HepG2 (cell line): ENCODE results near the gene SPSB2. TPM values are rescaled to one million over a fixed set of nuclear protein-coding genes. Genes with fewer than 3 reads are reported as not detected.
A peak's percentile ranks its signal among the peaks of the same experiment; 100 is the strongest.

Experiments
- ARID3A ChIP-seq: IDR thresholded peaks from 2 replicates; pipeline ENCODE4 v1.6.1; 2012; ENCODE audit warnings: low read depth, low read length, improper control_type of control experiment
- ATF1 ChIP-seq: IDR thresholded peaks from 2 replicates; pipeline ENCODE4 v1.6.1; 2016; ENCODE audit warnings: mild to moderate bottlenecking, control low read depth
- ATF3 ChIP-seq: sonication (generic); formaldehyde crosslinking; IDR thresholded peaks from 2 replicates; pipeline ENCODE4 v1.4.0; 2020; ENCODE audit warnings: missing genetic modification reagents
- BORCS8-MEF2B ChIP-seq: sonication (generic); formaldehyde crosslinking; IDR thresholded peaks from 2 replicates; pipeline ENCODE4 v1.8.0; 2022; ENCODE audit warnings: mild to moderate bottlenecking, missing genetic modification reagents
- CCDC6 ChIP-seq: sonication (generic); formaldehyde crosslinking; IDR thresholded peaks from 2 replicates; pipeline ENCODE4 v1.8.1; 2022; ENCODE audit warnings: mild to moderate bottlenecking, missing genetic modification reagents, moderate library complexity
- DMAP1 ChIP-seq: IDR thresholded peaks from 2 replicates; pipeline ENCODE4 v1.6.1; 2016
- ELF1 ChIP-seq: sonication (generic); formaldehyde crosslinking; IDR thresholded peaks from 2 replicates; pipeline ENCODE4 v1.4.0; 2020; ENCODE audit warnings: missing genetic modification reagents
- HDAC2 ChIP-seq: sonication (generic); formaldehyde crosslinking; IDR thresholded peaks from 2 replicates; pipeline ENCODE4 v1.4.0; 2020; ENCODE audit warnings: missing genetic modification reagents
- HES4 ChIP-seq: sonication (generic); formaldehyde crosslinking; IDR thresholded peaks from 2 replicates; pipeline ENCODE4 v1.9.0; 2021; ENCODE audit warnings: mild to moderate bottlenecking, missing genetic modification reagents, borderline replicate concordance
- MAZ ChIP-seq, 2 experiments: sonication (generic) in 1 of 2; formaldehyde crosslinking in 1 of 2; IDR thresholded peaks; 2 replicates each; pipeline versions ENCODE4 v1.5.0 to v1.6.1; 2012 to 2020; ENCODE audit warnings: low read depth in 2 of 2, mild to moderate bottlenecking in 2 of 2, borderline replicate concordance in 1 of 2, improper control_type of control experiment in 1 of 2, low read length in 1 of 2, missing genetic modification reagents in 1 of 2, moderate library complexity in 1 of 2
- MED1 ChIP-seq: sonication (generic); formaldehyde crosslinking; IDR thresholded peaks from 2 replicates; pipeline ENCODE4 v1.4.0; 2020; ENCODE audit warnings: missing genetic modification reagents
- MXI1 ChIP-seq: IDR thresholded peaks from 3 replicates; pipeline ENCODE4 v1.6.1; 2012; ENCODE audit warnings: low read depth, low read length, inconsistent platforms, borderline replicate concordance
- NCOA2 ChIP-seq: sonication (generic); formaldehyde crosslinking; IDR thresholded peaks from 2 replicates; pipeline ENCODE4 v1.8.0; 2022; ENCODE audit warnings: inconsistent platforms
- NFYC ChIP-seq: IDR thresholded peaks from 2 replicates; pipeline ENCODE4 v1.6.1; 2016; ENCODE audit warnings: missing genetic modification reagents, missing compliant biosample characterization
- NRL ChIP-seq: sonication (generic); formaldehyde crosslinking; IDR thresholded peaks from 2 replicates; pipeline ENCODE4 v1.5.0; 2020; ENCODE audit warnings: missing genetic modification reagents, mild to moderate bottlenecking, moderate library complexity, borderline replicate concordance
- PAX8 ChIP-seq: sonication (generic); formaldehyde crosslinking; IDR thresholded peaks from 2 replicates; pipeline ENCODE4 v1.8.0; 2022; ENCODE audit warnings: mild to moderate bottlenecking, missing genetic modification reagents, borderline replicate concordance
- REPIN1 ChIP-seq: sonication (generic); formaldehyde crosslinking; IDR thresholded peaks from 2 replicates; pipeline ENCODE4 v1.8.0; 2022; ENCODE audit warnings: missing genetic modification reagents, low read depth, mild to moderate bottlenecking, borderline replicate concordance
- SPEN ChIP-seq: sonication (generic); formaldehyde crosslinking; IDR thresholded peaks from 2 replicates; pipeline ENCODE4 v1.5.1; 2020; ENCODE audit warnings: low read depth, mild to moderate bottlenecking, missing genetic modification reagents
- TOPORS ChIP-seq: sonication (generic); formaldehyde crosslinking; IDR thresholded peaks from 2 replicates; pipeline ENCODE4 v1.8.0; 2023; ENCODE audit warnings: mild to moderate bottlenecking, missing genetic modification reagents
- YEATS2 ChIP-seq: sonication (generic); formaldehyde crosslinking; IDR thresholded peaks from 2 replicates; pipeline ENCODE4 v1.4.0; 2020; ENCODE audit warnings: missing genetic modification reagents, borderline replicate concordance
- ZNF18 ChIP-seq: sonication (generic); formaldehyde crosslinking; IDR thresholded peaks from 2 replicates; pipeline ENCODE4 v1.8.0; 2022; ENCODE audit warnings: mild to moderate bottlenecking, missing genetic modification reagents; ENCODE audit not compliant: insufficient replicate concordance
- ZNF776 ChIP-seq: sonication (generic); formaldehyde crosslinking; IDR thresholded peaks from 2 replicates; pipeline ENCODE4 v1.4.0; 2020; ENCODE audit warnings: mild to moderate bottlenecking, missing genetic modification reagents
- polyA plus RNA-seq, 8 experiments: library from polyadenylated mRNA; depleted of rRNA in 3 of 8; stranded (reverse) in 7 of 8; unstranded in 1 of 8; fragments of >200 nt; fragmentation: Illumina TruSeq in 4 of 8; extraction: Trizol in 4 of 8; gene quantifications; 2 replicates each; pipeline versions ENCODE4 v1.2.1 to v1.2.3, GENCODE V29; 2011 to 2016; ENCODE audit warnings: low read depth in 4 of 8, missing spikeins in 1 of 8, mixed read lengths in 1 of 8; ENCODE audit not compliant: insufficient read depth in 1 of 8
- total RNA-seq, 5 experiments: library from RNA; depleted of rRNA; stranded (reverse); fragments of >200 nt; fragmentation: Illumina TruSeq; extraction: Trizol; gene quantifications; 2 replicates each; pipeline ENCODE4 v1.2.3, GENCODE V29; 2016; ENCODE audit warnings: low read depth in 1 of 5
- TF ChIP-seq, protein P1 (sequence below): sonication (generic); formaldehyde crosslinking; IDR thresholded peaks from 2 replicates; pipeline ENCODE4 v1.9.0; 2022; ENCODE audit warnings: missing genetic modification reagents, mild to moderate bottlenecking, borderline replicate concordance

SPSB2 gene
- total and polyA plus RNA-seq, 2 of the 13 experiments (the other 11 are each of a cell fraction or from before 2014, with no cell fraction given), result 2.0 to 6.2 TPM

GRCh38 chr12:6904280-6905276 lies 31.5 kb upstream of the SPSB2 start, which contains the start of gene LRRC23 (continued):
- peak; percentile 53 for TF ChIP-seq ZNF18
- TF ChIP-seq NFYC (CRISPR knock-in tag), result peak; percentile 76
- TF ChIP-seq ZNF776 (CRISPR knock-in tag), result no peak
- no peak for TF ChIP-seq PAX8
- peak; percentile 81; the same call in 1 of the 2 replicates for TF ChIP-seq YEATS2 (CRISPR knock-in tag)
- peak; percentile 24; the same call in 1 of the 2 replicates for TF ChIP-seq HDAC2 (CRISPR knock-in tag)
- no peak for TF ChIP-seq TOPORS (CRISPR knock-in tag)
- TF ChIP-seq ATF1 (CRISPR knock-in tag), result peak; percentile 88
- TF ChIP-seq ELF1 (CRISPR knock-in tag), result peak; percentile 85
- TF ChIP-seq MAZ (IDR thresholded peaks at IDR 0.05; ENCODE audit: borderline replicate concordance, low read depth, low read length), result 0 out of 2 replicates have a peak, but pooled peaks have one; percentile 14
- TF ChIP-seq MAZ (CRISPR knock-in tag; IDR thresholded peaks at IDR 0.05; ENCODE audit: low read depth), result no peak
- peak; percentile 60; the same call in 1 of the 2 replicates for TF ChIP-seq NRL (CRISPR knock-in tag)
- TF ChIP-seq ATF3 (CRISPR knock-in tag), result 0 out of 2 replicates have a peak, but pooled peaks have one; percentile 23
- TF ChIP-seq ARID3A, result peak; percentile 50; the same call in 1 of the 2 replicates
- TF ChIP-seq NCOA2 (CRISPR knock-in tag), result no peak
- TF ChIP-seq MED1 (CRISPR knock-in tag), result peak; percentile 32; the same call in 1 of the 2 replicates
- peak; percentile 30; the same call in 1 of the 2 replicates for TF ChIP-seq REPIN1 (CRISPR knock-in tag)
- TF ChIP-seq SPEN (CRISPR knock-in tag), result no peak
- TF ChIP-seq HES4 (CRISPR knock-in tag), result no peak
- TF ChIP-seq DMAP1 (CRISPR knock-in tag), result peak; percentile 42; the same call in 1 of the 2 replicates
- TF ChIP-seq, protein P1, sequence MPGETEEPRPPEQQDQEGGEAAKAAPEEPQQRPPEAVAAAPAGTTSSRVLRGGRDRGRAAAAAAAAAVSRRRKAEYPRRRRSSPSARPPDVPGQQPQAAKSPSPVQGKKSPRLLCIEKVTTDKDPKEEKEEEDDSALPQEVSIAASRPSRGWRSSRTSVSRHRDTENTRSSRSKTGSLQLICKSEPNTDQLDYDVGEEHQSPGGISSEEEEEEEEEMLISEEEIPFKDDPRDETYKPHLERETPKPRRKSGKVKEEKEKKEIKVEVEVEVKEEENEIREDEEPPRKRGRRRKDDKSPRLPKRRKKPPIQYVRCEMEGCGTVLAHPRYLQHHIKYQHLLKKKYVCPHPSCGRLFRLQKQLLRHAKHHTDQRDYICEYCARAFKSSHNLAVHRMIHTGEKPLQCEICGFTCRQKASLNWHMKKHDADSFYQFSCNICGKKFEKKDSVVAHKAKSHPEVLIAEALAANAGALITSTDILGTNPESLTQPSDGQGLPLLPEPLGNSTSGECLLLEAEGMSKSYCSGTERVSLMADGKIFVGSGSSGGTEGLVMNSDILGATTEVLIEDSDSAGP (CRISPR knock-in tag), result peak; percentile 100
- TF ChIP-seq MXI1, result peak; percentile 94; the same call in 2 of the 3 replicates
- 0 out of 2 replicates have a peak, but pooled peaks have one; percentile 20 for TF ChIP-seq CCDC6 (CRISPR knock-in tag)
- peak; percentile 62; the same call in 1 of the 2 replicates for TF ChIP-seq BORCS8-MEF2B (CRISPR knock-in tag)
